Stimulated activated CD4-positive, alpha-beta T cell treated with anti-CD3 and anti-CD28 coated beads, Interleukin-2, amount 100 ng/mL, for 4 hours (primary cell): ENCODE results near the gene MUC6.
"Not testable (repeated sequence)": the region's sequence is repeated elsewhere in the genome, so short reads cannot be mapped to it uniquely, and the experiment has no call there.

Experiments
- DNase-seq: peaks from one replicate; pipeline ENCODE4 v3.0.0-alpha.2; 2020; ENCODE audit warnings: low read depth

MUC6 gene

GRCh38 chr11:987671-988070 lies 48.8 kb downstream of the MUC6 start:
- no peak for DNase-seq

GRCh38 chr11:986952-987305 lies 49.6 kb downstream of the MUC6 start:
- DNase-seq = no peak

DNA sequence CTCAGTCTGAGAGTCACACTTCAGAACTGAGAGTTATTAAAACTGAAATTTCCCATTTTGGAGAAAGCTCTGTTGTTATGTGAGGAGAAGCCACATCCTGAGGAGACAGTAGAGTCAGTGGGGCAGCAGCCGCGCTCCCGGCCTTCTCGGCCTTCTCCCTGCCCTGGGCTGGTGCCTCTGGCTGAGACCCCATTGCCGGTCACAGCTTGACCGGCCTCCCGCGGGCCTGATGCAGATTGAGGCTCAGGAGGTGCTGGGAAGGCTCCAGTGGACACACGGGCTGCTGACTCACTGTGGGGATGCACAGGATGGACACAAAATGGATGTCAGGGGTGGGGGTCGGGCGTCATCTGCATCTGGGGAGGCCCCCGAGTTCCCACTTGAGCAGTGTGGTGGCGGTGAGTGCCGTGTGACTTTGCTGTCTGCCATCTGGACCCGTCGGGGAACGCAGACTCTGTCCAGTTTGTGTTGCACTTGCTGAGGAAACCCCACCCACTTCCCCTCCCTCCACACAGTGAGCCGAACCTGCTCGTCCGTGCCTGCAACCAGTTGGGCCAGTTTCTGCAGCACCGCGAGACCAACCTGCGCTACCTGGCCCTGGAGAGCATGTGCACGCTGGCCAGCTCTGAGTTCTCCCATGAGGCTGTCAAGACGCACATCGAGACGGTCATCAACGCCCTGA lies 50.1 kb downstream of the MUC6 start:
- DNase-seq = no peak

DNA sequence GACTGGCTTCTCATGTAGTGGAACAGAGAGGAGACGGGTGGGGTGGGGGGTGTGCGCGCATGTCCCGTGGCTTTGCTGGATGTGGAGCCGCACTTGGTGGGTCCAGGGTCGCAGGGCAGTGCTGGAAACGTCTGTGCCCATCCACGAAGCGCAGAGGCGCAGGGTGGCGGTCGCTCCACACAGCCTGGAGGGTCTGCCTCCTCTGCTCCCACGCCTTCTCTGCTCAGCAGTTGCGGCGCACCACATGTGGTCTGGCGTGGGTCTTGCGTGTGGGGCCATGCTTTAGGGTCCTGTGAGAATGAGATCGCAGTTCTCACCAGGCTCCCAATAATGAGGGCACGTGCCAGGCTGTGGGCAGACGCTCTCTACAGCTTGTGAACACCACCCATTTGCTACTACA lies 50.7 kb downstream of the MUC6 start:
- DNase-seq = no peak

- no peak for DNase-seq
These were observed 51.1 kb downstream of the MUC6 start for GRCh38 chr11:985406-985805.

GRCh38 chr11:984546-984945 lies 52.0 kb downstream of the MUC6 start:
- DNase-seq = no peak

GRCh38 chr11:981764-982163 lies 54.8 kb downstream of the MUC6 start:
- DNase-seq = no peak

- DNase-seq = no peak
These were observed 55.8 kb downstream of the MUC6 start for GRCh38 chr11:980438-981357.

GRCh38 chr11:978781-979180 lies 57.7 kb downstream of the MUC6 start:
- DNase-seq = no peak

DNA sequence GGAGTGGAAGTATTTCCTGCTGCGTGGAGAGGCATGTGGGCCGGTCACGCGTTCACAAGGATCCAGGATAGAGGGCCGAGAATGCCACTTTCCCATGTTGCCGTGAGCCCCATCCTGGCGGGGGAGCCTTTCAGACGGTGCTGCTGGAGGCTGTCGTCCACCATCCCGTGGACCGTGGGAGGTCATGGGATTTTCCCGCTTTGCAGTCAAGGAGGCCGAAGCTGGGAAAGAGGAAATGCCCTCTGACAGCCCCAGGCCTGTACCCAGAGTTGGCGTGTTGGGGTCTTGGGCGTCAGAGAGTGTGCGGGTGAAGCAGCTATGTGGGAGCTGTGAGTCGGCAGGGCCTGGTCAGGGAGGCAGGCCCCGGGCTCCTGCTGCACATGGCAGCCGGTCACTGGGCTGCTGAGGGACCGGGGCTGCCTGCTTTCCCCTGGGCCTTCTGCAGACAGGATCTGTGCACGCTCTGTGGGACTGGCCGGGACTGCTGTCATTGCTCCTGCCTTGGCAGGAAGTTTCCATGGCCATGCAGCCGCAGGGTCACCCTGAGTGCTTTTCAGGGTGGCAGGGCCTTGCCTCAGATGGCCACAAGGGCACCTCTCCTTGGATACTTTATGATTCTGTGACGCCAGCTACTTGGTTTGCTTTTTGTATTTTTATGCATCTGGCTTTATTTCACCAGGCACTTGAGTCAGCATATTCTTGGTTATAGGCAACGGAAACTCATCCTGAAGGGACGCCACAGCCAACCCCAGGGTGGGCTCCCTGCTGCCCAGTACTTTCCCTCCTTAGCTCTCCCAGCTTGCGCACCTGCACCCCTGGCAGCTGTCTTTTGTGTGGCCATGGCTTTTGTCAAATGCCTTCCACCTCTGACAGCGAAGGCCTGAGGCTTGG lies 58.4 kb downstream of the MUC6 start:
- DNase-seq = no peak

GRCh38 chr11:976431-977160 lies 59.9 kb downstream of the MUC6 start:
- DNase-seq = no peak

DNA sequence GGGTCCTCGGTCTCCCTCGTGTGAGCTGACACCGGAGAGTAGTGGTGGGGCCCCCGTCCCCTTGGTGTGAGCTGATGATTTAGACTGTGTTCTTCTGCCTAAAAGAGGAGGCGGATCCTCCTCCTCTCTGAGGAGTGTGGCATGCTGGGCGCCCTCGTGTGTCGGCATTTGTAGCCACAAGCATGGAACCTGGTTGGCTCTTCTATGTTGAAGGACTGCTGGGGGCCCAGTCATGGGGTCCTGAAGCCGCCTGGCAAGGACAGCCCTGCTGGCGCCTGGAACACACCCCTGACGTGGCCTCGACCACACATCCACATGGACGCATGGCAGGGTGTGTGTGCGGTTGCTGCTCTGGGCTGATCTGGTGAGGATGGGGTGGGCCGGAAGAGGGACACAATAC lies 60.7 kb downstream of the MUC6 start:
- DNase-seq = no peak

DNA sequence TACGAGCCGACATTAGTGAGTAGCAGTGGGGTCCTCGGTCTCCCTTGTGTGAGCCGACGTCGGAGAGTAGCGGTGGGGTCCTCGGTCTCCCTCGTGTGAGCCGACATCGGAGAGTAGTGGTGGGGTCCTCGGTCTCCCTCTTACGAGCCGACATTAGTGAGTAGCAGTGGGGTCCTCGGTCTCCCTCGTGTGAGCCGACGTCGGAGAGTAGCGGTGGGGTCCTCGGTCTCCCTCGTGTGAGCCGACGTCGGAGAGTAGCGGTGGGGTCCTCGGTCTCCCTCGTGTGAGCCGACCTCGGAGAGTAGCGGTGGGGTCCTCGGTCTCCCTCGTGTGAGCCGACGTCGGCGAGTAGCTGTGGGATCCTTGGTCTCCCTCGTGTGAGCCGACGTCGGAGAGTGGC lies 61.1 kb downstream of the MUC6 start:
- DNase-seq = not testable (repeated sequence)

DNA sequence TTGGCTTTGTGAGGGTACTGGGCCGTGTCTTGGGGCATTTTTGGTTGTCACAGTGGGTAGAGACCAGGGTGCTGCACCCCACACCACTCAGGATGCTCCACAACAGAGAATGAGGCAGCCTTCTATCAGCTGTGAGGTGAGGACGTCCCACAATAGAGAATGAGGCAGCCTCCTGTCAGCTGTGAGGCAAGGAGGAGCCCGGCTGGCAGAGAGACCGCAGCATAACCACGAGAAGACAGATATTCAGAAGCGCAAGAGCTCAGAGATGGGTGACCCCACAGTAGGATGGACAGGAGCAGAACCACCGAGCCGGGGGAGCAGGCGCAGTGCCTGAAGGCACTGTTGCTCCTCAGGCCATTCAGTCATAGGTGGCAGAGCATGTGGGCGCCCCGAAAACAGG lies 63.3 kb downstream of the MUC6 start:
- no peak for DNase-seq

DNA sequence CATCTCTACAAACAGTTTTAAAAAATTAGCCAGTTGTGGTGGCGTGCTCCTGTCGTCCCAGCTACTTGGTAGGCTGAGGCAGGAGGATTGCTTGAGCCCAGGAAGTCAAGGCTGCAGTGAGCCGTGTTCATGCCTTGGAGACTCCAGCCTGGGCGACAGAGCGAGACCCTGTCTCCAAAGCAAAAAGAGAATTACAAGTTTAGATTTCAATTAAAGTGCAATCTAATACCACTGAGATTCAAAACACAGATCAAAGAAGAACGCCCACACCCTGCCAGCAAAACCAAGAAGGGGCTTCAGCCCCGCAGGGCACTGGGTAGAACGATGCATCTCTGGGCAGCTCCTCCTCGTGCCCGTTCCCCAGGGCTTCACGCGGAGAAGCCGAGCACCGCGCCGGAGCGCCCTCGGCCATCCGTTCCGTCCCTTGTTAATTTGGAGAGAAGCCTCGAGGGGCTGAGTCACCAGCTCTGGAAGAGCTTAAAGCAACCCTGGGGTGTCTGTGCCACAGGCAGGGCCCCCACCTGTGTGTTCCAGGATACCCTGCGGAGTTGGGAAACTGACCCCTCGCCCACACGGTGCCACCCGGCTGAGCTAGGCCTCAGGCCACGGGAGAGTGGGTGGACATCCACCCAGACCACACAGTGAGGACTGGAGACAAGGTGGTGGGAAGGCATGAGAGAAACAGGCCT lies 63.9 kb downstream of the MUC6 start:
- no peak for DNase-seq

GRCh38 chr11:971731-972365 lies 64.7 kb downstream of the MUC6 start:
- DNase-seq = no peak

DNA sequence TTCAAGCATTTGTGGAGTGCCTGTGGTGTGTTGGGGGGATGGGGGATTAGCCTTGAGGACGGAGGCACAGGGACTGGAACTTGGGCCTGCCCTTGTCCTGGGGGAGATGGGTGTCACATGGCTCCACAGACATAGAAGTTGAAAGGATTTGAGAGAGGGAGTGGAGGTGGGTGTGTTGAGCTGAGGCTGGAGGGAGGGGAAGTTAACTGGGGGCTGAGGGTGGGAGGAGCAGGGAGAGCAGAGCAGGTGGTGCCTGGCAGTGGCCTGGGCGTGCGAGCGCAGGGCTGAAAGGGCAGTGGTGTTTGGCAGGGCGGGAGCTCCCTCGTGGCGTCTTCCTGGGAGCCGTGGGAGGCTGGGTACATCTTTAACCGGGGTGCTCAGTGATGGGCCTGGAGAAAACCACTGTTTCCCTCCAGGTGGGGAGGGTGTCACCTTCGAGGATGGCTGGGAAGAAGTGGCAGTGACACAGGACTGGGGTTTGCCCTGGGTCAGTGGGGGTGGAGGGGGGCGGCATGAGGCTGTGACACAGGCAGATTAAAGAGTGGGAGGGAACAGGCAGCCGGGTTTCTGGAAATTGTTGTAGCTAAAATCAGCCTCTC lies 65.3 kb downstream of the MUC6 start:
- no peak for DNase-seq

- DNase-seq = no peak
These were observed 66.1 kb downstream of the MUC6 start for GRCh38 chr11:970319-970871.

GRCh38 chr11:969651-970205 lies 66.8 kb downstream of the MUC6 start:
- no peak for DNase-seq

GRCh38 chr11:968822-969221 lies 67.7 kb downstream of the MUC6 start:
- no peak for DNase-seq
